Nucleus accumbens (tissue), 56 donors: Measurements from ENCODE around the gene CHCHD4.
"Not testable (repeated sequence)": the region's sequence is repeated elsewhere in the genome, so short reads cannot be mapped to it uniquely, and the experiment has no call there.

Experiments used
- DNase-seq, 56 donors: peaks; one replicate each; lab custom pipeline; 2025; lab: John Stamatoyannopoulos, UW

CHCHD4 gene

GRCh38 chr3:14082108-14082657, 42.5 kb downstream of the CHCHD4 start:
- no peak for DNase-seq

GRCh38 chr3:14077310-14077709, 47.4 kb downstream of the CHCHD4 start:
- no peak for DNase-seq

- DNase-seq: not testable (repeated sequence)
Observed at GRCh38 chr3:14075233-14075632, 49.4 kb downstream of the CHCHD4 start.

- no peak for DNase-seq
Observed at GRCh38 chr3:14064910-14065309, 59.8 kb downstream of the CHCHD4 start.

GRCh38 chr3:14063152-14063551, 61.5 kb downstream of the CHCHD4 start:
- DNase-seq: no peak
